Lower leg skin (tissue), 3 donors: ENCODE results near the gene PYCR2.

Experiments
- CTCF ChIP-seq, 3 donors: fragments of 450-650 bp; IDR thresholded peaks; one replicate each; pipeline ENCODE4 v1.5.1; 2016; ENCODE audit warnings: antibody characterized with exemption in 3 of 3, mild to moderate bottlenecking in 3 of 3, moderate library complexity in 2 of 3
- POLR2A ChIP-seq, 2 donors: fragments of 450-650 bp; IDR thresholded peaks; one replicate each; pipeline ENCODE4 v1.6.1; 2016 to 2017; ENCODE audit warnings: antibody characterized with exemption in 2 of 2, mild to moderate bottlenecking in 1 of 2, moderate library complexity in 1 of 2

GRCh38 chr1:225917536-225917935 is 6.5 kb downstream of the PYCR2 start:
- TF ChIP-seq POLR2A (IDR thresholded peaks at IDR 0.05) = no peak
- no peak for TF ChIP-seq CTCF (IDR thresholded peaks at IDR 0.05)
